ELR (cell line): ENCODE measurements around the gene PEAK3.

Experiments
- DNase-seq: peaks from one replicate; pipeline ENCODE4 v3.0.0-alpha.2; 2015; ENCODE audit warnings: low read depth

The PEAK3 gene

GRCh38 chr19:2282062-2282861, at the start of gene PEAK3:
Gene PEAK3, minus strand, starts transcription at chr19:2282175. Its CDS starts 1,244 bp downstream, at chr19:2280931.
- peak; percentile 58 for DNase-seq

- DNase-seq: no peak
Observed at GRCh38 chr19:2330632-2331284, 48.8 kb upstream of the PEAK3 start.

GRCh38 chr19:2330255-2330631, 48.3 kb upstream of the PEAK3 start:
- no peak for DNase-seq

- DNase-seq: no peak
Observed at GRCh38 chr19:2329501-2329916, 47.5 kb upstream of the PEAK3 start.

GRCh38 chr19:2329149-2329478, 47.1 kb upstream of the PEAK3 start:
- peak; percentile 23 for DNase-seq

- DNase-seq: peak; percentile 90
Observed at GRCh38 chr19:2328401-2329148, 46.6 kb upstream of the PEAK3 start, which contains the start of the genes LSM7 and SPPL2B. Gene LSM7, minus strand, starts transcription at chr19:2328586. Its CDS starts 20 bp downstream, at chr19:2328566. Gene SPPL2B, plus strand, starts transcription at chr19:2328684. Its CDS starts 26 bp downstream, at chr19:2328710.

- peak; percentile 88 for DNase-seq
Observed at GRCh38 chr19:2327773-2328400, 45.9 kb upstream of the PEAK3 start.

- DNase-seq: no peak
Observed at GRCh38 chr19:2326699-2327360, 44.9 kb upstream of the PEAK3 start.

- DNase-seq: no peak
Observed at GRCh38 chr19:2325281-2326046, 43.5 kb upstream of the PEAK3 start.

- no peak for DNase-seq
Observed at GRCh38 chr19:2324220-2324948, 42.4 kb upstream of the PEAK3 start.

GRCh38 chr19:2323707-2324106, 41.7 kb upstream of the PEAK3 start:
- DNase-seq: no peak

GRCh38 chr19:2321565-2322283, 39.7 kb upstream of the PEAK3 start:
- DNase-seq: no peak

GRCh38 chr19:2320939-2321338, 39.0 kb upstream of the PEAK3 start:
- no peak for DNase-seq

- DNase-seq: no peak
Observed at GRCh38 chr19:2320049-2320448, 38.1 kb upstream of the PEAK3 start.

- DNase-seq: no peak
Observed at GRCh38 chr19:2319551-2319950, 37.6 kb upstream of the PEAK3 start.

- DNase-seq: no peak
Observed at GRCh38 chr19:2318923-2319322, 36.9 kb upstream of the PEAK3 start.

GRCh38 chr19:2317756-2318155, 35.8 kb upstream of the PEAK3 start:
- no peak for DNase-seq

GRCh38 chr19:2317300-2317699, 35.3 kb upstream of the PEAK3 start:
- DNase-seq: no peak

GRCh38 chr19:2315818-2316353, 33.9 kb upstream of the PEAK3 start:
- peak; percentile 78 for DNase-seq
